Psoas muscle (tissue), 8 donors: ENCODE data around the gene CLCN4. TPM values are rescaled to one million over a fixed set of nuclear protein-coding genes. Genes with fewer than 3 reads are reported as not detected.

Source experiments
- ATAC-seq, 4 donors: fragments of 200-7000 bp; cut with Tn5 transposase; one replicate each; pipeline ENCODE4 v1.9.1; 2020; ENCODE audit warnings: moderate library complexity in 3 of 4, mild to moderate bottlenecking in 2 of 4
- DNase-seq, 2 donors: peaks; one replicate each; pipeline ENCODE4 v3.0.0-alpha.2; 2020
- H3K27ac ChIP-seq: fragments of 200-600 bp; one replicate; pipeline ENCODE4 v1.8.0; 2022
- H3K27me3 ChIP-seq, 3 donors: fragments of 200-600 bp in 1 of 3; one replicate each; pipeline versions ENCODE4 v1.6.1 to v1.8.0; 2013 to 2022; ENCODE audit warnings: low read length in 2 of 3, mild to moderate bottlenecking in 2 of 3, moderate library complexity in 1 of 3; ENCODE audit not compliant: insufficient read depth in 3 of 3
- H3K36me3 ChIP-seq, 2 donors: fragments of 200-600 bp in 1 of 2; one replicate each; pipeline versions ENCODE4 v1.6.1 to v1.8.0; 2013 to 2022; ENCODE audit warnings: low read depth in 1 of 2, mild to moderate bottlenecking in 1 of 2, moderate library complexity in 1 of 2; ENCODE audit not compliant: insufficient read depth in 1 of 2
- H3K4me1 ChIP-seq: fragments of 200-600 bp; one replicate; pipeline ENCODE4 v1.8.0; 2022
- H3K4me3 ChIP-seq: fragments of 200-600 bp; one replicate; pipeline ENCODE4 v1.8.0; 2022; ENCODE audit warnings: mild to moderate bottlenecking
- H3K9me3 ChIP-seq: fragments of 200-600 bp; one replicate; pipeline ENCODE4 v1.8.0; 2022
- WGBS, 3 donors: extraction: QIAGEN DNeasy Blood & Tissue Kit; methylation state at CpG; one replicate each; pipeline versions ENCODE4 v1.1.6 to v1.1.7; 2013; 5-methylcytosine and 5-hydroxymethylcytosine counted together
- intact Hi-C, 2 donors: fragments of 100-400 bp; cut with DNase I; formaldehyde crosslinking; loops; one replicate each; pipeline versions ENCODE4 v1.11.0 to v1.14.2; 2022
- polyA plus RNA-seq, 3 donors: library from polyadenylated mRNA; stranded (reverse); fragments of 200-250 nt; gene quantifications; one replicate each; pipeline ENCODE4 v1.2.3, GENCODE V29; 2013
- total RNA-seq, 4 donors: library from RNA; stranded (reverse); fragmentation: NEBNext Ultra II Directional in 2 of 4; extraction: Animal tissue kit (Norgen Biotek cat#: 25700) in 2 of 4; gene quantifications; one replicate each; pipeline versions ENCODE4 v1.2.1 to v1.2.4, GENCODE V29; 2021 to 2023
- TF ChIP-seq, protein P1 (sequence below): fragments of 200-600 bp; IDR thresholded peaks from one replicate; pipeline ENCODE4 v1.8.0; 2022; ENCODE audit warnings: antibody characterized with exemption
- donor health status: healthy with polysubstance abuse.
- donor health status: DM: no; HTN: no; CAD: no; lungs with moderate emphysema.
- donor health status: Bipolar disorder and iron deficiency.
- donor health status: healthy.
- donor health status: DM: yes; HTN: yes; CAD: no.
- donor health status: DM: no; HTN: no; CAD: no.
- donor health status: DM: no; HTN: no; CAD: no.
- donor health status: DM: yes; HTN: yes; CAD: no.

Gene CLCN4
- total and polyA plus RNA-seq, 7 donors = 4.1 to 75.9 (median 53.8) TPM

DNA sequence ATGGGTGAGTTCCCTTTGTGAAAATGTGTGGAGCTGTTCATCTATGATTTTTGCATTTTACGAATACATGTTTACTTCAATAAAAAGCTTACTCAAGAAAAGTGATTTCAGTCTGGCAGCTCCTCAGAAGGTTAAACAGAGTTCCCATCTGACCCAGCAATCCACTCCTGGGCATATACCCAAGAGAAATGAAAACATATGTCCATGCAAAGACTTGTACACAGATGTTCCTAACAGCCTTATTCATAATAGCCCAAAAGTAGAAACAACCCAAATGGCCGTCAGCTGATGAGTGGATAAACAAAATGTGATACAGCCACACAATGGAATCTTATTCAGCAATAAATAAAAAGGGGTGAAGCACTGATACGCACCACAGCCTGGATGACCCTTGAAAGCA, 20.8 kb downstream of the CLCN4 start:
- ATAC-seq (peak in 3 of 4 donors; percentile 35 to 64 (median 49)), DNase-seq (no peak)
- H3K36me3 ChIP-seq = no peaks in the 10 kb centered on the region
- H3K4me3 ChIP-seq = no peak overlapping the region
- TF ChIP-seq, protein P1, sequence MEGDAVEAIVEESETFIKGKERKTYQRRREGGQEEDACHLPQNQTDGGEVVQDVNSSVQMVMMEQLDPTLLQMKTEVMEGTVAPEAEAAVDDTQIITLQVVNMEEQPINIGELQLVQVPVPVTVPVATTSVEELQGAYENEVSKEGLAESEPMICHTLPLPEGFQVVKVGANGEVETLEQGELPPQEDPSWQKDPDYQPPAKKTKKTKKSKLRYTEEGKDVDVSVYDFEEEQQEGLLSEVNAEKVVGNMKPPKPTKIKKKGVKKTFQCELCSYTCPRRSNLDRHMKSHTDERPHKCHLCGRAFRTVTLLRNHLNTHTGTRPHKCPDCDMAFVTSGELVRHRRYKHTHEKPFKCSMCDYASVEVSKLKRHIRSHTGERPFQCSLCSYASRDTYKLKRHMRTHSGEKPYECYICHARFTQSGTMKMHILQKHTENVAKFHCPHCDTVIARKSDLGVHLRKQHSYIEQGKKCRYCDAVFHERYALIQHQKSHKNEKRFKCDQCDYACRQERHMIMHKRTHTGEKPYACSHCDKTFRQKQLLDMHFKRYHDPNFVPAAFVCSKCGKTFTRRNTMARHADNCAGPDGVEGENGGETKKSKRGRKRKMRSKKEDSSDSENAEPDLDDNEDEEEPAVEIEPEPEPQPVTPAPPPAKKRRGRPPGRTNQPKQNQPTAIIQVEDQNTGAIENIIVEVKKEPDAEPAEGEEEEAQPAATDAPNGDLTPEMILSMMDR = no peak
- H3K27me3 ChIP-seq = no peaks in the 10 kb centered on the region
- intact Hi-C loops = loop anchor here in 1 of 2 donors (10.0 kb wide), 1 partner anchor 57 kb away; no protein-coding TSS in a partner anchor
- peak overlapping the region; percentile 64 for H3K27ac ChIP-seq
- no peaks in the 10 kb centered on the region for H3K9me3 ChIP-seq
- peaks cover 19% of the 10 kb centered on the region for H3K4me1 ChIP-seq
- WGBS, 3 donors = 26 to 37% (median 35%) methylated on average over 3 of the region's 3 CpGs

- H3K4me3 ChIP-seq = no peak overlapping the region
These were observed 22.2 kb downstream of the CLCN4 start for GRCh38 chrX:10178866-10179463.

DNA sequence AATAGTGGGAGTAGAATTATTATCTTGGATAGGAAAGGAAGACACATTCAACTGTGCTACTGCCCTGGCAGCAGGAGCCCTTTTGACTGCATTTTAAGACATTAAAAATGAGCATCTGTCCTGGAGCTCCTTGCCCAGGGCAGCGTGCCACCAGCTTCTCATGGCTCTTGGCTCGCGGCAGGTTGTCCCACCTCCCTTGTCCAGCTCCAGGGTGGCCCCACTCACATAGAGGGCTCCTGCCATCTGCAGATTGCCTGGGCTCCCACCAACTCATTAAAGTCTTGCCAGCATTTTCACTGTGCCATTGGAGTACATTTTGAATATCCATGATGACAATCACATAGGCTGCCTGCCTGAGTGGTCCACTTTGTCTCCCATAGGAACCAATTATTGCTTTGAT, 27.0 kb downstream of the CLCN4 start:
- H3K4me1 ChIP-seq = no peaks in the 10 kb centered on the region
- peaks cover 0 to 21% of the 10 kb centered on the region in 2 donors for H3K36me3 ChIP-seq
- intact Hi-C loops = loop anchor here in 1 of 2 donors (10.0 kb wide), 1 partner anchor 541 kb away; no protein-coding TSS in a partner anchor
- WGBS, 3 donors = 16 to 31% (median 29%) methylated on average over 3 of the region's 3 CpGs
- H3K27me3 ChIP-seq = peaks cover 0 to 8% (median 0%) of the 10 kb centered on the region in 3 donors
- no peak for ATAC-seq
- DNase-seq = peak in 1 of 2 donors; percentile 34
- TF ChIP-seq, protein P1 = no peak
- no peak overlapping the region for H3K4me3 ChIP-seq
- no peak overlapping the region for H3K27ac ChIP-seq
- H3K9me3 ChIP-seq = no peaks in the 10 kb centered on the region

More at GRCh38 chrX:10178866-10179463, 22.2 kb downstream of the CLCN4 start:
- ATAC-seq = no peak
- Histone ChIP-seq H3K4me1 (peaks cover 11% of the 10 kb centered on the region), H3K27me3 (no peaks in the 10 kb centered on the region), H3K36me3 (no peaks in the 10 kb centered on the region), H3K9me3 (no peaks in the 10 kb centered on the region), H3K27ac (peak overlapping the region; percentile 64)
- peak in 1 of 2 donors; percentile 17 for DNase-seq
- TF ChIP-seq, protein P1 = no peak
- intact Hi-C loops = loop anchor here in 1 of 2 donors (10.0 kb wide), 1 partner anchor 56 kb away; no protein-coding TSS in a partner anchor
- WGBS, 3 donors = 60 to 92% (median 75%) methylated on average over 5 of the region's 5 CpGs

- peaks cover 0 to 27% of the 10 kb centered on the region in 2 donors for H3K36me3 ChIP-seq
- TF ChIP-seq, protein P1 = no peak
- WGBS, 3 donors = 63 to 84% (median 81%) methylated on average over 2 of the region's 2 CpGs
- intact Hi-C loops = loop anchor here in 1 of 2 donors (10.0 kb wide), 1 partner anchor 540 kb away; no protein-coding TSS in a partner anchor
- peaks cover 0 to 8% (median 0%) of the 10 kb centered on the region in 3 donors for H3K27me3 ChIP-seq
- no peak for ATAC-seq
- no peak for DNase-seq
- H3K4me1 ChIP-seq = no peaks in the 10 kb centered on the region
- no peak overlapping the region for H3K4me3 ChIP-seq
- H3K9me3 ChIP-seq = no peaks in the 10 kb centered on the region
- no peak overlapping the region for H3K27ac ChIP-seq
These were observed 27.6 kb downstream of the CLCN4 start for GRCh38 chrX:10184411-10184810.
